HTR-8/SVneo (cell line): ENCODE results near the gene MKI67.
A peak's percentile ranks its signal among the peaks of the same experiment; 100 is the strongest.
"Not testable (repeated sequence)": the region's sequence is repeated elsewhere in the genome, so short reads cannot be mapped to it uniquely, and the experiment has no call there.

Experiments
- DNase-seq: peaks from one replicate; pipeline ENCODE4 v3.0.0; 2011; ENCODE audit warnings: low spot score, mixed read lengths; ENCODE audit not compliant: insufficient read length
- FAIRE-seq: peaks from 2 replicates; lab custom pipeline; 2011; peaks lifted over from hg19 to GRCh38; lab: Jason Lieb, UNC

MKI67 gene

GRCh38 chr10:128113026-128113425, 13.2 kb downstream of the MKI67 start:
- no peak for FAIRE-seq
- no peak for DNase-seq

- FAIRE-seq (no peak), DNase-seq (no peak)
Measured at GRCh38 chr10:128111696-128112095, 14.5 kb downstream of the MKI67 start.

GRCh38 chr10:128110339-128110738, 15.9 kb downstream of the MKI67 start:
- DNase-seq: no peak
- FAIRE-seq: no peak

- FAIRE-seq: no peak
- DNase-seq: no peak
Measured at GRCh38 chr10:128109707-128110106, 16.5 kb downstream of the MKI67 start.

- FAIRE-seq: no peak
Measured at GRCh38 chr10:128105383-128105782, 20.8 kb downstream of the MKI67 start.

GRCh38 chr10:128103229-128103714, 23.0 kb downstream of the MKI67 start:
- DNase-seq (no peak), FAIRE-seq (no peak)

More at GRCh38 chr10:128105383-128105782, 20.8 kb downstream of the MKI67 start:
- no peak for DNase-seq

GRCh38 chr10:128102480-128103228, 23.6 kb downstream of the MKI67 start:
- DNase-seq (no peak), FAIRE-seq (no peak)

GRCh38 chr10:128101901-128102300, 24.3 kb downstream of the MKI67 start:
- FAIRE-seq: no peak

GRCh38 chr10:128099901-128100300, 26.3 kb downstream of the MKI67 start:
- FAIRE-seq: no peak
- no peak for DNase-seq

More at GRCh38 chr10:128101901-128102300, 24.3 kb downstream of the MKI67 start:
- no peak for DNase-seq

GRCh38 chr10:128098631-128099030, 27.6 kb downstream of the MKI67 start:
- DNase-seq: no peak
- no peak for FAIRE-seq

GRCh38 chr10:128097783-128098182, 28.4 kb downstream of the MKI67 start:
- FAIRE-seq: no peak
- no peak for DNase-seq

GRCh38 chr10:128096486-128097199, 29.6 kb downstream of the MKI67 start:
- DNase-seq (no peak), FAIRE-seq (no peak)

- DNase-seq (no peak), FAIRE-seq (no peak)
Measured at GRCh38 chr10:128095753-128096469, 30.3 kb downstream of the MKI67 start.

- FAIRE-seq (no peak), DNase-seq (peak; percentile 5)
Measured at GRCh38 chr10:128095027-128095752, 31.0 kb downstream of the MKI67 start.

GRCh38 chr10:128094596-128094995, 31.6 kb downstream of the MKI67 start:
- not testable (repeated sequence) for DNase-seq, FAIRE-seq

GRCh38 chr10:128092454-128092853, 33.8 kb downstream of the MKI67 start:
- DNase-seq: no peak
- no peak for FAIRE-seq

GRCh38 chr10:128091636-128092210, 34.5 kb downstream of the MKI67 start:
- DNase-seq: no peak
- no peak for FAIRE-seq

GRCh38 chr10:128087884-128088709, 38.1 kb downstream of the MKI67 start:
- no peak for DNase-seq

More at GRCh38 chr10:128087884-128088709, 38.1 kb downstream of the MKI67 start:
- no peak for FAIRE-seq
